Activated CD8-positive, alpha-beta memory T cell treated with anti-CD3 and anti-CD28 coated beads, Interleukin-2, amount 50 U/mL, for 48 hours (primary cell): Measurements from ENCODE around the gene NBEAL1.
"Not testable (repeated sequence)": the region's sequence is repeated elsewhere in the genome, so short reads cannot be mapped to it uniquely, and the experiment has no call there.

Experiments used
- DNase-seq: peaks from one replicate; pipeline ENCODE4 v3.0.0-alpha.2; 2020

The NBEAL1 gene

DNA sequence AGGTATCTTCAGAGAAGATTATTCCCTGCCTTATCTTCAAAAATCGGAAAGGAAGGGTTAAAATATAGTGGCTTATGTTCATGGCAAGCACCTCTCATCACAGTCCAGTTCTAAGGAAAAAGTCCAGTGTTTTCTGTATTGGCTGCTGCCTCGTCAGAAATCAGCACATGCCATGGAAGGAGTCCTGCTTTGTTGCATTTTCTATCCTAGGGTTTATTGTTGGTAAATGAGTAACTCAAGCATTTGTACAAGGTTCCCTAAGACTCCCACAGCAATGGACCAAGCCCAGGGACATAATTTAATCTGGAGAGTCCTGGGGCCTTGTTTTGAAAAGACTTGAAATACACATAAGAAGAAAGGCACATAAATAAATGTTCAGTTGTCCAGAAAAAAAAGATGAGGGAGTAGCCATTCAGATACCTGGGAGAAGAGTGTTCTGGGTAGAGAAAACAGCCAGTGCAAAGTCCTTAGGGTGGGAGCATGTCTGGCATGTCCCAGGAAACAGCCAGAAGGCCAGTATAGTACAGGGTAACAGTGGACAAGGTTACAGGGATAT is 26.4 kb downstream of the NBEAL1 start:
- no peak for DNase-seq

DNA sequence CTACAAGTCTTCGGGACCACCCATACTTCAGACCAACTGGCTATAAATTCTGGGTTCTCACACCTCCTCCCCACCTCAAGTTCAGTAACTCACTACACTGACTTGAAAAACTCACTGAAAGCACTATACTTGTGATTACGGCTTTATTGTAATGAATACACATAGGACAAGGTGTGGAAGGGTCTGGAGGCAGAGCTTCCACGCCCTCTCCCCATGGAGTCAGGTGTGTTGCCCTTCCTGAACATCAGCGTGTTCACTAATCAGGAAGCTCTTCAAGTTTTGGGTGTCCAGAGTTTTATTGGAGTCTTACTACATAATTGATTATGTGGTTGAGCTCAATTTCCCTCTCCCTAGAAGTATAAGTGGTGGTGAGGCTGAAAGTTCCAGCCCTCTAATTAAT is 27.5 kb downstream of the NBEAL1 start:
- DNase-seq: no peak

DNA sequence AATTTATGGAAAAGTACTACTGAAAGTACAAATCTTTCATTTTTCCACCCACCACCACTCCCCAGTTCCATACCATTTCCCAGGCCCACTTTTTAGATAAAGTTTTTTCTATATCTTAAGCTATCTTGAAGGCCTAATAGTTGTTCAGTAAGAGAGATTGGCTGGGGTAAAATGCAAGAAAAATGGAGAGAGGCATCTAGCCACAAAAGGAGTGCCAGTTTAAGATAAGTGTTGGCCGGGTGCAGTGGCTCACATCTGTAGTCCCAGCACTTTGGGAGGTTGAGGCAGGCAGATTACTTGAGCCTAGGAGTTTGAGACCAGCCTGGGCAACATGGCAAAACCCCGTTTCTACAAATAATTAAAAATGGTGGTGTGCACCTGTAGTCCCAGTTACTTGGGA is 28.6 kb downstream of the NBEAL1 start:
- DNase-seq: no peak

DNA sequence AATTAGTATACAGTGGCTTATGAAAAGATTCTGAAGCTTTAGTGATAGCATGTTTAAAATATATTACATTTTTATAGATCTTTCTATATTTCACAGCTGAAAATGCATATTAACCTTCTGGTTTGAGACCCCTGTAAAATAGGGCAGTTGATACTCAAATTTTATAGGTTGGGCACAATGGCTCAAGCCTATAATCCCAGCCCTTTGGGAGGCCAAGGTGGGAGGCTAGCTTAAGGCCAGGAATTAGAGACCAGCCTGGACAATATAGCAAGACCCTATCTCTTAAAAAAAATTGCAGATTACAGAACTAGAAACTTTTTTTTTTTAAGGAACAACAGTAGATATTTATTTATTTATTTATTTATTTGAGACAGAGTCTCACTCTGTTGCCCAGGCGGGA is 31.2 kb downstream of the NBEAL1 start:
- no peak for DNase-seq

DNA sequence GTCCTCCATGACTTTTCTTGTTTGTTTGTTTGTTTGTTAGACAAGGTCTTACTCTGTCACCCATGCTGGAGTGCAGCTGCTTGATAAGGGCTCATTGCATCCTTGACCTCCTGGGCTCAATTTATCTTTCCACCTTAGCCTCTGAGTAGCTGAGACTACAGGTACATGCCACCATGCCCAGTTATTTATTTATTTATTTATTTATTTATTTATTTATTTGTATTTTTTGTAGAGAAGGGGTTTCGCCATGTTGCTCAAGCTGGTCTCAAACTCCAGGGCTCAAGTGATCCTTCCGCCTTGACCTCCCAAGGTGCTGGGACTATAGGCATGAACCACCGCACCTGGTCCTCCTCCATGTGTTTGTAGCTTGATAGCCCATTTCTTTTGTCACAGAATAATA is 37.9 kb downstream of the NBEAL1 start:
- no peak for DNase-seq

DNA sequence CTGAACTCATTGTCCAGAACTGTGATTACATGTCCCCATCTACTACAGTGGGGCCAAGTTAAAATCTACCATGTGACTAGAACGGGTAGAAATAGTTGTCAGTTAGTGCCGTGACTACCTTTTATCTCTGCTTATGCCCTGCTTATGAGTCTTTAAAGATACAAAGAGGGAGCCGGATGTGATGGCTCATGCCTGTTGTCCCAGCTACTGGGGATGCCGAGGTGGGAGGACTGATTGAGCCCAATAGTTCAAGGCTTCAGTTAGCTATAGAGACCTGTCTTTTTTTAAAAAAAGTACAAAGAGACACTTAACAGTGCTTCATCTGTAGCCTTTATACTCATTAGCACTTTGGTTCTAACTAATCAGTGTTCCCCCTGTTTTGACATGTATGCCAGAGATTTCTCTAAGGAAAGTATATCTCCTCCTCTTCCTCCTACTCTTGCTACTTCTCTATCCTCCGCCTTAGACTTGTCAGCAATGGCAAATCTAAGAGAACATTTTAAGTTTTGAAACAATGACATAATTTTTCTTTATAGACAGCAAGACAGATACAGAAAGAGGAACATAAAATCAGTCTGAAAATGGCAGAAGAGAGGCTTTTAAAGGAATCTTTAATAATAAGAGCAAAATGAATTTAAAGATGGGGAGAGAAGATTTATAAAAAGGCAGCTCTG is 45.0 kb downstream of the NBEAL1 start:
- DNase-seq: no peak

DNA sequence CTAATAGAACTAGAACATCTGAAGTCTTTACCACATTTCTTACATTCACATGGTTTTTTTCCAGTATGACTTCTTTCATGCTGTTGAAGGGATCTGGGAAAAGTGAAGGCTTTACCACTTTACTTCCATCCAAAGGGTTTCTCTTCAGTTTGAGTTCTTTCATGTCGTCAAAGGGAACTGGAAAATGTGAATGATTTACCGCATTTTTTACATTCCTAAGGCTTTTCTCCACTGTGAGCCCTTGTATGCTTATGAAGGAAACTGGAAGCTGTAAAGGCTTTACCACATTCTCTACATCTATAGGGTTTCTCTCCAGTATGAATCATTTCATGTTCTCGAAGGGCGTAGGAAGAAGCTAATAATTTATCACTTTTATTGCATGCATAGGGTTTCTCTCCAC is 46.7 kb downstream of the NBEAL1 start:
- no peak for DNase-seq

DNA sequence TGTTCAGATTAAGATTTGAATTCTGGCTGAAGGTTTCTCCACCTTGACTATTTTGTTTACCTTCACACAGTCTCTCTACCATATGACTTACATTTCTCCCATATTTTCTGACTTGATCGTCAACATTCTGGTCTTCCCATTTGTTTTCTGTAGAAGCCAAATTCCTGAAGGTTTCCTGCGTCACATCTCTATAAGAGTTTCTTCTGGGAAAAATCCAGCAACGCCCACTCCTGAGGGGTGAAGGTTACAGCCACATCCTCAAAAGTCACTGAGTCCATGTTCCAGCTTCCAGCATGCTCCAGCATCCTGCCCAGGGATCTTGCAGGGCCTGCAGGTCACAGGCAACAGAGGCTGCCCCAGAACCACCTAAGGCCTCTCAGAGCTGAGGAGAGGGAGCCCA is 47.5 kb downstream of the NBEAL1 start:
- DNase-seq: no peak

DNA sequence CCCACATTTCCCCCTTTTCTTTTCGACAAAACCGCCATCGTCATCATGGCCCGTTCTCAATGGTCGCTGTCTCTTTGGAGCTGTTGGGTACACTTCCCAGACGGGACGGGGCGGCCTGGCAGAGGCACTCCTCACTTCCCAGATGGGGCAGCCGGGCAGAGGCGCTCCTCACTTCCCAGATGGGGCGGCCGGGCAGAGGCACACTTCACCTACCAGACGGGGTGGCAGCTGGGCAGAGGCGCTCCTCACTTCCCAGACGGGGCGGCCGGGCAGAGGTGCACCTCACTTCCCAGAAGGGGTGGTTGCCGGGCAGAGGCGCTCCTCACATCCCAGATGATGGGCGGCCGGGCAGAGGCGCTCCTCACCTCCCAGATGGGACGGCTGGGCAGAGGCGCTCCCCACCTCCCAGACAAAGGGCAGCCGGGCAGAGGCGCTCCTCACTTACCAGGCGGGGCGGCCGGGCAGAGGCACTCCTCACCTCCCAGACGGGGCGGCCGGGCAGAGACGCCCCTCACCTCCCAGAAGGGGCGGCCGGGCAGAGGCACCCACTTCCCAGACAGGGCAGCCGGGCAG is 51.9 kb downstream of the NBEAL1 start:
- not testable (repeated sequence) for DNase-seq

DNA sequence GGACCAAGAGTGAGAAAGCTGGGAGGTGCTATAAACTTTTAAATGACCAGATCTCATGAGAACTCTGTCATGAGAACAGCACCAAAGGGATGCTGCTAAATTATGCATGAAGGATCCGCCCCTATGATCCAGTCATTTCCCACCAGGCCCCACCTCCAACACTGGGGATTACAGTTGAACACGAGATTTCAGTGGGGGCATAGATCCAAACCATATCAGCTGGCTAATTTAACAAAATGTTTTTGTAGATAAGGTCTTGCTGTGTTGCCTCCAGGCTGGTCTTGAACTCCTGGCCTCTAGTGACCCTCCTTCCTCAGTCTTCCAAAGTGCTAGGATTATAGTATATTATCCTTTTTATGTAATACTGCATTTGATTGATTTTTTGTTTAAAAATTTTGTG is 56.0 kb downstream of the NBEAL1 start:
- DNase-seq: no peak

DNA sequence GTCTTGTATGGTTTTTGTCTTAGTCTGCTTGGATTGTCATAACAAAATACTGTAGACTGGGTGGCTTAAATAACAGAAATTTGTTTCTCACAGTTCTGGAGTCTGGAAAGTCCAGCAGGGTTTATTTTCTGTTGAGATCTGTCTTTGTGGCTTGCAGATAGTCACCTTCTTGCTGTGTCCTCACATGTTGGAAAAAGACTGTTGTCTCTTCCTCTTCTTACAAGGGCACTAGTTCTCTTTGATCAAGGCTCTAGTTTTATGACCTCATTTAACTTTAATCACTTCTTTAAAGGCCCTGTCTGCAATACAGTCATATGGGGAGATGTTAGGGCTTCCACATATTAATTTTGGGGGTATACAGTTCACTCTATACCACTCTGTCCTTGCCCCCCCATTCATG is 56.5 kb downstream of the NBEAL1 start:
- no peak for DNase-seq

DNA sequence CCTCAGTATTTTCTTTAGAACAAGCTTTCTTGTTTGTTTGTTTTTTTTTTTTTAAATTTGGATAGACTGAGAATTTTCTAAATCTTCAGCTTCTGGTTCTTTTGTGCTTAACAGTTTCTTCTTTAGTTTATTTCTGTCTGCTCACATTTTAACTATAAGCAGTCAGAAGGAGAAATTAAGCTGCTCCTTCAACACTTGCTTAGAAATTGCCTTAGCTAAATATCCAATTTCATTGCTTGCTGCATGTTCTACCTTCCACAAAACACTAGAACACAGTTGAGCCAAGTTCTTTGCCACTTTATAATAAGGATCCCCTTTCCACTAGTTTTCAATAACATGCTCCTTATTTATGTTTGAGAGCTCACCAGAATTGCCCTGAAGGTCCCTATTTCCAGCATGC is 57.7 kb downstream of the NBEAL1 start:
- no peak for DNase-seq

DNA sequence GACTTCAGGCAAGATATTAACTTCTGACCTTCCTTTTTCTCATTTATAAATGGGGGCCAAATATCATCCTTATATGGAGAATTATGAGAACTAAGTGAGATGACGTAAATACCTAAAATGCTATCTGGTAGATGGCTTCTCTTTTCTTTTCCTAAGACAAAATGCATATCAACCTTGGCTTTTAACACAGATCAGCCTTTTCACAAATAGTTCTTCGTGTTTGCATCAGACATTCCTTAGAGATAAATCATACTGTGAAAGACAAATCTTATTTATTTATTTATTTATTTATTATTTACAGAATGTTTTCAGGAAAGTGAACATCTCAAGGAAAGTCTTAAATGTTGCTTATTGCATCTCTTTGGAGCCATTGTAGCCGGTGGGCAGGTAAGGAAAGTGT is 62.8 kb downstream of the NBEAL1 start:
- DNase-seq: no peak

DNA sequence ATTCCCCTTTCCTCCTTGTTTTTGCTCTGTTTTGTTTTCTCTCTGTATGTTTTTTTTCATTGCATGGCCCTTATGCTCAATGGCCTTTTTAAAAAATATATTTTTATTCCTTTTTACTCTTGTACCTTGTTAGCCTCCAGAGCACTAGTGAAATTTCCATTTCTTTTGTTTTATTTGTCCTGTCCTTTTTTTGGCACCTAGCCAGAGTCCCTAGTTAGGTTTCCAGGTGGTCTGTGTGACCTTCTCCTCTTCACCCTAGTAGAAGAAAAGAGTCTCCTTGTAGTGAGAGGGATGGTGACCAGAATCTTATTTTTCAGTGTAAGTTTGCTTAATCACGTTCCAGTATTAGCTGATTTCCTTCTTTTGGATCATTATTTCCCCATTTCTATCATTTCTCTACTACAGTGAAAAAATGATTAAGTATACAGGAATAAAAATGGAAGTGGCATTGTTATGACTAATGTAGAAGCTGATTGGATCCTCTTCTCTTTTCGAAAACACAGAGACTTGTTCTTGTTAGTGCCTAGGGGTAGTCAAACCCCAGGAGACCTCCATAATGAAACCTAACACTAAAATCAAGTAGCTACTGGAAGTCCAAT is 65.9 kb downstream of the NBEAL1 start:
- no peak for DNase-seq

DNA sequence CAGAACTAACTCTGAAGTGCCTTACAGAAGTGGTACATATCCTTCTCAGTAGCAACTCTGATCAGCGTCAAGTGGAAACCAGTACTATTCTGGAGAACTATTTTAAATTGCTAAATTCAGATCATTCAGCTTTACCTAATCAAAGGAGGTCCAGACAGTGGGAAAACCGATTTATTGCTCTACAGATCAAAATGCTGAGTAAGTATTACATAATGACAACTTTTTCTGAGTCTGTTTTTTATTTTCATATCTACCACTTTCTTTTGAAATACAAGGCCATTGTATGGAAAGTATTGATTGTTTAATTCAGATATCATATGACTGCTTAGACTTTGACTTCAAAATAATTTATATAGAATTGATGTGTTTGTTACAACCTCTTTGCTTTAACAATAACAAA is 68.7 kb downstream of the NBEAL1 start:
- no peak for DNase-seq

DNA sequence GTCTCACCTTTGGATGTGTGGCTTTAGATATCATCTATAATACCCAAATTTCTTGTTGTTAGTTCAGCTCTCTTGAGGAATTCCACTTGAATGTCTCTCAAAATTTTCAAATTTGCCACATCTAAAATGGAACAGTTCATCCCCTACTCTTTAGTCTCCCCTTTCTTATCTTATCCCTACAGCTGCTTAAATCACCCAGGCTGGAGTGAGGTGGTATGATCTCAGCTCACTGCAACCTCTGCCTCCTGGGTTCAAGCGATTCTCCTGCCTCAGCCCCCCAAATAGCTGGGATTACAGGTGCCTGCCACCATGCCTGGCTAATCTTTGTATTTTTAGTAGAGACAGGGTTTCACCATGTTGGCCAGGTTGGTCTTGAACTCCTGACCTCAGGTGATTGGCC is 71.7 kb downstream of the NBEAL1 start:
- DNase-seq: not testable (repeated sequence)

DNA sequence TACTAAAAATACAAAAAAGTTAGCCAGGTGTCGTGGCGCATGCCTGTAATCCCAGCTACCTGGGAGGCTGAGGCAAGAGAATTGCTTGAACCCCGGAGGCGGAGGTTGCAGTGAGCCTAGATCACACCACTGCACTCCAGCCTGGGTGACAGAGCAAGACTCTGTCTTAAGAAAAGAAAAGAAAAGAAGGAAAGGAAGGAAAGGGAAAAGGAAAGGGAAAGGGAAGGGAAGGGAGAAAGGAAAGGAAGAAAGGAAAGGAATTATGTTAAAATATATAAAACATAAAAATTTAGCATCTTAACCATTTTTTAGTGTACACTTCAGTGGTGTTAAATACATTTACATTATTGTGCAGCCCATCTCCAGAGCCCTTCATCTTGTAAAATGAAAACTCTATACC is 76.0 kb downstream of the NBEAL1 start:
- not testable (repeated sequence) for DNase-seq

DNA sequence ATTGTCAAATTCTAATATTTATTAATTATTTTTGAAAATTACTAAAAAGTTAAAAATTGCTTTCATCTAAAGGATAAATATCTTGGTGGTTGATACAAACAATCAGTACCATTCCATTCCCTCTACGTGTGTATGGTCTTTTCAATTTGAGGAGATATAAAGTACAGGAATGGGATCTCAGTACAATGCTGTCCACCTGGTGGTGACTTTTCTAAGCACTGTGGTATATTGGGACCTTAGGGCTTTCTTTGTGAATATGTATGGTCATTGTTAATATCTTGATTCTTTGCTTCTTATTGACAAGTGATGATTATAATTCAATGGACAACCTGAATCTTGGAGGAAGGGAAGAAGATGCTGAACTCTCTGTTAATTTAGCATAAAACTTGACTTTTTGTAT is 83.1 kb downstream of the NBEAL1 start:
- DNase-seq: no peak

DNA sequence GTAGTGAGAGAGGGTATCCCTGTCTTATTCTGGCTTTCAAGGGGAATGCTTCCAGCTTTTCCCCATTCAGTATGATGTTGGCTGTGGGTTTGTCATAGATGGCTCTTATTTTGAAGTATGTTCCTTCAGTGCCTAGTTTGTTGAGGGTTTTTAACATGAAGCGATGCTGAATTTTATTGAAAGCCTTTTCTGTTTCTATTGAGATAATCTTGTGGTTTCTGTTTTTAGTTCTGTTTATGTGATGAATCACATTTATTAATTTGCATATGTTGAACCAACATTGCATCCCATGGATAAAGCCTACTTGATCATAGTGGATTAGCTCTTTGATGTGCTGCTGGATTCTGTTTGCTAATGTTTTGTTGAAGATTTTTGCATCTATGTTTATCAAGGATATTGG is 87.7 kb downstream of the NBEAL1 start:
- not testable (repeated sequence) for DNase-seq

DNA sequence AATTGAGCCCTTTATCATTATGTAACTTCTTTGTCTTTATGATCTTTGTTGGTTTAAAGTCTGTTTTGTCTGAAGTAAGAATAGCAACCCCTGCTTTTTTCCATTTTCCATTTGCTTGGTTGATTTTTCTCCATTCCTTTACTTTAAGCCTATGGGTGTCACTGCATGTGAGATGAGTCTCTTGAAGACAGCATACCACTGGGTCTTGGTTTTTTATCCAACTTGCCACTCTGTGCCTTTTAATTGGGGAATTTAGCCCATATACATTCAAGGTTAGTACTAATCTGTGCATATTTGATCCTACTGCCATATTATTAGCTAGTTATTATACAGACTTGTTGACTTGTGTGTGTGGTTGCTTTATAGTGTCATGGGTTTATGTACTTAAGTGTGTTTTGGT is 89.6 kb downstream of the NBEAL1 start:
- DNase-seq: no peak

DNA sequence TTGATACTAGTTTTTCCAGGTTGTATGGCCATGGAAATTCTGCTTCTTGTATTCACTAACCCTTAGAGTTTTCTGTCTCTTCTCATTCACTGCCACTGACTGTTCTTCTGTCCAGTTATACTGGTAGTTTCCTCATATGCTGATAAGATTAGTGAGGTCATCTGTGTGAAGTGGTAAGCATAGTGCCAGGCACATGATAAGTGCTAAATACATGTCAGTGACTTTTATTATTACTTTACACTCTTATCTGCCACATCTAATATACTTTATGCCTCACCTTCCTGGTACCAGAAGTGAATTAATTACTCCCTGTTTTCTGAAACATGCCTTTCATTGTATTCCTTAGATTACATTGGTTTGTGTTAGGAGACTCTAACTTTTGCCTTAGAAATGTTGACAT is 91.3 kb downstream of the NBEAL1 start:
- DNase-seq: no peak

DNA sequence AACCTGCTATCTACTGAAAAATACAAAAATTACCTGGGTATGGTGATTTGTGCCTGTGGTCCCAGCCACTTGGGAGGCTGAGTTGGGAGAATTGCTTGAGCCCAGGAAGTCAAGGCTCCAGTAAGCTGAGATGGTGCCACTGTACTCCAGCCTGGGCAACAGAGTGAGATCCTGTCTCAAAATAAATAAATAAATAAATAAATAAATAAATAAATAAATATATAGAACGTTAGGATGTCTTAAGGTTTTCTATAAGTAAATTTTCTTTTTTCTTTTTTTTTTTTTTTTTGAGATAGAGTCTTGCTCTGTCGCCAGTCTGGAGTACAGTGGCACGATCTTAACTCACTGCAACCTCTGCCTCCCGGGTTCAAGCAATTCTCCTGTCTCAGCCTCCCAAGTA is 95.8 kb downstream of the NBEAL1 start:
- not testable (repeated sequence) for DNase-seq

DNA sequence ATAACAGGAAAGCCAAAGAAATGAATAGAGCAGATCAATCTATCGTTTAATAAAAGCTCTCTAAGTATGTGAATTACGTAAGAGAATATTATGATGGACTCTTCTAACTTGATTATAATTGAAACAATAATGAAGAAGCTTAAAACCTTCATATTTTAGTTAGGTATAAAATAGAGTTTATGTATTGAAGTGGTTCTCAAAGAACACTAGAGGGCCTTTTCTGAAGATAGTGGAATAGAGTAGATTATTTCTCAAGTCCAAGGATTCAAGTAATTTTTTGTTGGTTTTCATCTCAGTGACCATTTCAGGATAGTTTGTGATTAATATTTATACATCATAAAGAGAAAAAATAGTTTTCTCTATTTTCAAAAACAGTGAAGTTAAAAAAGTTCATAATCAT is 97.7 kb downstream of the NBEAL1 start:
- no peak for DNase-seq

DNA sequence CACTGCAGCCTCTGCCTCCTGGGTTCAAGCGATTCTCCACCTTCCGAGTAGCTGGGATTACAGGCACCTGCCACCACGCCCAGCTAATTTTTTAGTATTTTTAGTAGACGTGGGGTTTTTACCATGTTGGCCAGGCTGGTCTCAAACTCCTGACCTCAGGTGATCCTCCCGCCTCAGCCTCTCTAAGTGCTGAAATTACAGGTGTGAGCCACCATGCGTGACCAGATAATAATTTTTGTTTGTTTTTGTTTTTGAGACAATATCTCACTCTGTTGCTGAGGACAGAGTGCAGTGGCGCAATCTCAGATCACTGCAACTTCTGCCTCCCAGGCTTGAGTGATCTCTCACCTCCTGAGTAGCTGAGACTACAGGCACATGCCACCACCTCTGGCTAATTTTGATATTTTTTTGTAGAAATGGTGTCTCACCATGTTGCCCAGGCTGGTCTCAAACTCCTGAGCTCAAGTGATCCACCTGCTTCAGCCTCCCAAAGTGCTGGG is 100.6 kb downstream of the NBEAL1 start:
- not testable (repeated sequence) for DNase-seq
